HEK293 (cell line): ENCODE measurements around the gene MGAT4B.

Experiments used
- BCL11B ChIP-seq: fragments of 450-650 bp; formaldehyde crosslinking; IDR thresholded peaks from 2 replicates; pipeline ENCODE4 v1.5.1; 2016; ENCODE audit warnings: low read depth, missing biosample characterization, missing genetic modification characterization
- GLIS2 ChIP-seq: fragments of 450-650 bp; formaldehyde crosslinking; IDR thresholded peaks from 2 replicates; pipeline ENCODE4 v1.5.1; 2016; ENCODE audit warnings: missing biosample characterization, missing genetic modification characterization
- KLF8 ChIP-seq: fragments of 450-650 bp; formaldehyde crosslinking; IDR thresholded peaks from 2 replicates; pipeline ENCODE4 v1.5.1; 2016; ENCODE audit warnings: missing biosample characterization, missing genetic modification characterization
- MZF1 ChIP-seq: fragments of 450-650 bp; formaldehyde crosslinking; IDR thresholded peaks from 2 replicates; pipeline ENCODE4 v1.5.1; 2017; ENCODE audit warnings: missing biosample characterization, missing genetic modification characterization, borderline replicate concordance
- SALL2 ChIP-seq: fragments of 450-650 bp; formaldehyde crosslinking; IDR thresholded peaks from 2 replicates; pipeline ENCODE4 v1.5.0; 2017; ENCODE audit warnings: missing biosample characterization, mild to moderate bottlenecking, missing genetic modification characterization, borderline replicate concordance
- SETDB1 ChIP-seq: IDR thresholded peaks from one replicate; pipeline ENCODE4 v1.6.1; 2017; ENCODE audit warnings: mild to moderate bottlenecking, low read length, moderate library complexity, mixed read lengths; ENCODE audit not compliant: insufficient read length
- SP2 ChIP-seq: fragments of 450-650 bp; formaldehyde crosslinking; IDR thresholded peaks from 2 replicates; pipeline ENCODE4 v1.5.1; 2016; ENCODE audit warnings: missing biosample characterization, missing genetic modification characterization
- SP7 ChIP-seq: fragments of 450-650 bp; formaldehyde crosslinking; IDR thresholded peaks from 2 replicates; pipeline ENCODE4 v1.5.1; 2016; ENCODE audit warnings: missing biosample characterization, missing genetic modification characterization
- TCF7L2 ChIP-seq: IDR thresholded peaks from 2 replicates; pipeline ENCODE4 v1.6.1; 2011; ENCODE audit warnings: low read depth, mild to moderate bottlenecking, inconsistent platforms, low read length, moderate library complexity, borderline replicate concordance
- ZBTB21 ChIP-seq: fragments of 450-650 bp; formaldehyde crosslinking; IDR thresholded peaks from 2 replicates; pipeline ENCODE4 v1.5.1; 2017; ENCODE audit warnings: missing biosample characterization, missing genetic modification characterization
- ZNF214 ChIP-seq: fragments of 450-650 bp; formaldehyde crosslinking; IDR thresholded peaks from 2 replicates; pipeline ENCODE4 v1.5.1; 2017; ENCODE audit warnings: missing biosample characterization, mild to moderate bottlenecking, missing genetic modification characterization, borderline replicate concordance
- ZNF391 ChIP-seq: fragments of 450-650 bp; formaldehyde crosslinking; IDR thresholded peaks from 2 replicates; pipeline ENCODE4 v1.5.1; 2016; ENCODE audit warnings: low read depth, missing biosample characterization, missing genetic modification characterization, borderline replicate concordance
- ZNF416 ChIP-seq: fragments of 450-650 bp; formaldehyde crosslinking; IDR thresholded peaks from 2 replicates; pipeline ENCODE4 v1.5.1; 2016; ENCODE audit warnings: missing biosample characterization, missing genetic modification characterization
- ZNF426 ChIP-seq: fragments of 450-650 bp; formaldehyde crosslinking; IDR thresholded peaks from 2 replicates; pipeline ENCODE4 v1.5.1; 2017; ENCODE audit warnings: missing biosample characterization, missing genetic modification characterization, mild to moderate bottlenecking, inconsistent platforms, moderate library complexity
- ZNF48 ChIP-seq: fragments of 450-650 bp; formaldehyde crosslinking; IDR thresholded peaks from 2 replicates; pipeline ENCODE4 v1.5.1; 2016; ENCODE audit warnings: missing biosample characterization, missing genetic modification characterization
- ZNF521 ChIP-seq: fragments of 450-650 bp; formaldehyde crosslinking; IDR thresholded peaks from 2 replicates; pipeline ENCODE4 v1.5.1; 2017; ENCODE audit warnings: missing biosample characterization, mild to moderate bottlenecking, missing genetic modification characterization
- ZNF571 ChIP-seq: fragments of 450-650 bp; formaldehyde crosslinking; IDR thresholded peaks from 2 replicates; pipeline ENCODE4 v1.5.0; 2017; ENCODE audit warnings: missing biosample characterization, missing genetic modification characterization
- ZNF623 ChIP-seq: fragments of 450-650 bp; formaldehyde crosslinking; IDR thresholded peaks from 2 replicates; pipeline ENCODE4 v1.5.1; 2016; ENCODE audit warnings: missing biosample characterization, missing genetic modification characterization
- ZNF837 ChIP-seq: fragments of 450-650 bp; formaldehyde crosslinking; IDR thresholded peaks from 2 replicates; pipeline ENCODE4 v1.5.1; 2016; ENCODE audit warnings: missing biosample characterization, missing genetic modification characterization
- ZSCAN23 ChIP-seq: fragments of 450-650 bp; formaldehyde crosslinking; IDR thresholded peaks from 2 replicates; pipeline ENCODE4 v1.5.1; 2016; ENCODE audit warnings: missing biosample characterization, missing genetic modification characterization
- TF ChIP-seq, protein P1 (sequence below): fragments of 450-650 bp; formaldehyde crosslinking; IDR thresholded peaks from 2 replicates; pipeline ENCODE4 v1.5.1; 2017; ENCODE audit warnings: missing biosample characterization, missing genetic modification characterization
- TF ChIP-seq, protein P2 (sequence below): fragments of 450-650 bp; formaldehyde crosslinking; IDR thresholded peaks from 2 replicates; pipeline ENCODE4 v1.5.1; 2017; ENCODE audit warnings: missing biosample characterization, missing genetic modification characterization
- TF ChIP-seq, protein P3 (sequence below): fragments of 450-650 bp; formaldehyde crosslinking; IDR thresholded peaks from 2 replicates; pipeline ENCODE4; 2016; ENCODE audit warnings: missing biosample characterization, missing genetic modification characterization
- TF ChIP-seq, protein P4 (sequence below): fragments of 450-650 bp; formaldehyde crosslinking; IDR thresholded peaks from 2 replicates; pipeline ENCODE4 v1.5.1; 2016; ENCODE audit warnings: missing biosample characterization, missing genetic modification characterization
- TF ChIP-seq, protein P5 (sequence below): fragments of 450-650 bp; formaldehyde crosslinking; conservative IDR thresholded peaks from 2 replicates; pipeline ENCODE4 v1.5.1; 2016; ENCODE audit warnings: low read depth, missing biosample characterization, missing genetic modification characterization

MGAT4B gene

DNA sequence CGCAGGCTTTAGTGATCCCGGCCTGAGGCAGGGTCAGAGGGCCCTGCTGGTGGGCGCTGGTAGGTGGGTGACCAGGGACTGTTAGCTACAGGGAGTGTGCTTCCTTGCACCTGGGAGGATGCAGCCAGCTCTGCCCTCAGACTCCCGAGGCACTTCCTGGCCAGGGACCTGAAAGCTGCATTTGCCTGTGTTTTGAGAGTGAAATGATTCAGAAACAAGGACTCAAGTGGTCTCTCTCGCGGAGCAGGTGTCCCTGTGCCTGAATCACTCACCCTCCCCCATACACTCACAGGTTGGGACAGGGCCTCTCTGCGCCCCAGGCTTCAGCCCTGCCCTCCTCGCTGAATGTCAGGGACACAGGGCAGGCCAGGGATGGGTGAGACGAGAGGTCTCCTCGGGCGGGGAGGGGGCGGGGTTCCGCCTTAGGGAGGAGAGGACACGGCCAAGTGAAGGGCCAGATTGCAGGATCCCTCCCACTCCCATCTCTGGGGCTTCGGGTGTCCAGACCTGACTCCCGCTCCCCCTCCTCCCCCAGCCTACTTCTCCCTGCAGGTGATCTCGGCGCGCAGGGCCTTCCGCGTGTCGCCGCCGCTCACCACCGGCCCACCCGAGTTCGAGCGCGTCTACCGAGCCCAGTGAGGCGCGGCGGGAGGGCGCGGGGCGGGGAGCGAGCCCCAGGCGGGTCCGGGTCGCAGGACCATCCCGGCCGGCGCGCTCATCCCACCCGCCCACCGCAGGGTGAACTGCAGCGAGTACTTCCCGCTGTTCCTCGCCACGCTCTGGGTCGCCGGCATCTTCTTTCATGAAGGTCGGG, 11.4 kb downstream of the MGAT4B start (continued):
- TF ChIP-seq BCL11B (no peak), ZNF837 (tag by site-specific recombination) (no peak), ZSCAN23 (no peak), TCF7L2 (no peak), ZNF391 (no peak; the same call in 1 of the 2 replicates), ZNF623 (tag by site-specific recombination) (no peak), ZNF521 (tag by site-specific recombination) (no peak), ZNF48 (tag by site-specific recombination) (no peak), MZF1 (no peak), SP2 (tag by site-specific recombination) (peak; percentile 74), SETDB1 (no peak), KLF8 (no peak; the same call in 1 of the 2 replicates), SALL2 (tag by site-specific recombination) (no peak), ZNF416 (tag by site-specific recombination) (no peak), ZNF214 (tag by site-specific recombination) (no peak), ZNF426 (tag by site-specific recombination) (no peak), SP7 (peak; percentile 44; the same call in 1 of the 2 replicates), ZNF571 (tag by site-specific recombination) (no peak), ZBTB21 (tag by site-specific recombination) (no peak), GLIS2 (tag by site-specific recombination) (0 out of 2 replicates have a peak, but pooled peaks have one; percentile 54)
- TF ChIP-seq, protein P1, sequence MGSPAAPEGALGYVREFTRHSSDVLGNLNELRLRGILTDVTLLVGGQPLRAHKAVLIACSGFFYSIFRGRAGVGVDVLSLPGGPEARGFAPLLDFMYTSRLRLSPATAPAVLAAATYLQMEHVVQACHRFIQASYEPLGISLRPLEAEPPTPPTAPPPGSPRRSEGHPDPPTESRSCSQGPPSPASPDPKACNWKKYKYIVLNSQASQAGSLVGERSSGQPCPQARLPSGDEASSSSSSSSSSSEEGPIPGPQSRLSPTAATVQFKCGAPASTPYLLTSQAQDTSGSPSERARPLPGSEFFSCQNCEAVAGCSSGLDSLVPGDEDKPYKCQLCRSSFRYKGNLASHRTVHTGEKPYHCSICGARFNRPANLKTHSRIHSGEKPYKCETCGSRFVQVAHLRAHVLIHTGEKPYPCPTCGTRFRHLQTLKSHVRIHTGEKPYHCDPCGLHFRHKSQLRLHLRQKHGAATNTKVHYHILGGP (tag by site-specific recombination), result no peak
- TF ChIP-seq, protein P2, sequence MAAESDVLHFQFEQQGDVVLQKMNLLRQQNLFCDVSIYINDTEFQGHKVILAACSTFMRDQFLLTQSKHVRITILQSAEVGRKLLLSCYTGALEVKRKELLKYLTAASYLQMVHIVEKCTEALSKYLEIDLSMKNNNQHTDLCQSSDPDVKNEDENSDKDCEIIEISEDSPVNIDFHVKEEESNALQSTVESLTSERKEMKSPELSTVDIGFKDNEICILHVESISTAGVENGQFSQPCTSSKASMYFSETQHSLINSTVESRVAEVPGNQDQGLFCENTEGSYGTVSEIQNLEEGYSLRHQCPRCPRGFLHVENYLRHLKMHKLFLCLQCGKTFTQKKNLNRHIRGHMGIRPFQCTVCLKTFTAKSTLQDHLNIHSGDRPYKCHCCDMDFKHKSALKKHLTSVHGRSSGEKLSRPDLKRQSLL, result no peak
- TF ChIP-seq, protein P3, sequence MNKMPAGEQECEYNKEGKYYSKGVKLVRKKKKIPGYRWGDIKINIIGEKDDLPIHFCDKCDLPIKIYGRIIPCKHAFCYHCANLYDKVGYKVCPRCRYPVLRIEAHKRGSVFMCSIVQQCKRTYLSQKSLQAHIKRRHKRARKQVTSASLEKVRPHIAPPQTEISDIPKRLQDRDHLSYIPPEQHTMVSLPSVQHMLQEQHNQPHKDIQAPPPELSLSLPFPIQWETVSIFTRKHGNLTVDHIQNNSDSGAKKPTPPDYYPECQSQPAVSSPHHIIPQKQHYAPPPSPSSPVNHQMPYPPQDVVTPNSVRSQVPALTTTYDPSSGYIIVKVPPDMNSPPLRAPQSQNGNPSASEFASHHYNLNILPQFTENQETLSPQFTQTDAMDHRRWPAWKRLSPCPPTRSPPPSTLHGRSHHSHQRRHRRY, result no peak
- TF ChIP-seq, protein P4, sequence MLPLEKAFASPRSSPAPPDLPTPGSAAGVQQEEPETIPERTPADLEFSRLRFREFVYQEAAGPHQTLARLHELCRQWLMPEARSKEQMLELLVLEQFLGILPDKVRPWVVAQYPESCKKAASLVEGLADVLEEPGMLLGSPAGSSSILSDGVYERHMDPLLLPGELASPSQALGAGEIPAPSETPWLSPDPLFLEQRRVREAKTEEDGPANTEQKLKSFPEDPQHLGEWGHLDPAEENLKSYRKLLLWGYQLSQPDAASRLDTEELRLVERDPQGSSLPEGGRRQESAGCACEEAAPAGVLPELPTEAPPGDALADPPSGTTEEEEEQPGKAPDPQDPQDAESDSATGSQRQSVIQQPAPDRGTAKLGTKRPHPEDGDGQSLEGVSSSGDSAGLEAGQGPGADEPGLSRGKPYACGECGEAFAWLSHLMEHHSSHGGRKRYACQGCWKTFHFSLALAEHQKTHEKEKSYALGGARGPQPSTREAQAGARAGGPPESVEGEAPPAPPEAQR (tag by site-specific recombination), result no peak
- TF ChIP-seq, protein P5, sequence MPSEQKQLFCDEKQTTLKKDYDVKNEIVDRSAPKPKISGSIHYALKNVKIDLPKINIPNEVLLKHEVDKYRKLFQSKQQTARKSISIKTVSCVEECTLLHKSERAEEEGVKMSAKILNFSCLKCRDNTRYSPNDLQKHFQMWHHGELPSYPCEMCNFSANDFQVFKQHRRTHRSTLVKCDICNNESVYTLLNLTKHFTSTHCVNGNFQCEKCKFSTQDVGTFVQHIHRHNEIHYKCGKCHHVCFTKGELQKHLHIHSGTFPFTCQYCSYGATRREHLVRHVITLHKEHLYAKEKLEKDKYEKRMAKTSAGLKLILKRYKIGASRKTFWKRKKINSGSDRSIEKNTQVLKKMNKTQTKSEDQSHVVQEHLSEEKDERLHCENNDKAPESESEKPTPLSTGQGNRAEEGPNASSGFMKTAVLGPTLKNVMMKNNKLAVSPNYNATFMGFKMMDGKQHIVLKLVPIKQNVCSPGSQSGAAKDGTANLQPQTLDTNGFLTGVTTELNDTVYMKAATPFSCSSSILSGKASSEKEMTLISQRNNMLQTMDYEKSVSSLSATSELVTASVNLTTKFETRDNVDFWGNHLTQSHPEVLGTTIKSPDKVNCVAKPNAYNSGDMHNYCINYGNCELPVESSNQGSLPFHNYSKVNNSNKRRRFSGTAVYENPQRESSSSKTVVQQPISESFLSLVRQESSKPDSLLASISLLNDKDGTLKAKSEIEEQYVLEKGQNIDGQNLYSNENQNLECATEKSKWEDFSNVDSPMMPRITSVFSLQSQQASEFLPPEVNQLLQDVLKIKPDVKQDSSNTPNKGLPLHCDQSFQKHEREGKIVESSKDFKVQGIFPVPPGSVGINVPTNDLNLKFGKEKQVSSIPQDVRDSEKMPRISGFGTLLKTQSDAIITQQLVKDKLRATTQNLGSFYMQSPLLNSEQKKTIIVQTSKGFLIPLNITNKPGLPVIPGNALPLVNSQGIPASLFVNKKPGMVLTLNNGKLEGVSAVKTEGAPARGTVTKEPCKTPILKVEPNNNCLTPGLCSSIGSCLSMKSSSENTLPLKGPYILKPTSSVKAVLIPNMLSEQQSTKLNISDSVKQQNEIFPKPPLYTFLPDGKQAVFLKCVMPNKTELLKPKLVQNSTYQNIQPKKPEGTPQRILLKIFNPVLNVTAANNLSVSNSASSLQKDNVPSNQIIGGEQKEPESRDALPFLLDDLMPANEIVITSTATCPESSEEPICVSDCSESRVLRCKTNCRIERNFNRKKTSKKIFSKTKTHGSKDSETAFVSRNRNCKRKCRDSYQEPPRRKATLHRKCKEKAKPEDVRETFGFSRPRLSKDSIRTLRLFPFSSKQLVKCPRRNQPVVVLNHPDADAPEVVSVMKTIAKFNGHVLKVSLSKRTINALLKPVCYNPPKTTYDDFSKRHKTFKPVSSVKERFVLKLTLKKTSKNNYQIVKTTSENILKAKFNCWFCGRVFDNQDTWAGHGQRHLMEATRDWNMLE, result no peak
